Osteocyte (in vitro differentiated cells): Measurements from ENCODE around the gene ECT2. TPM values are rescaled to one million over a fixed set of nuclear protein-coding genes. Genes with fewer than 3 reads are reported as not detected.
"Not testable (repeated sequence)": the region's sequence is repeated elsewhere in the genome, so short reads cannot be mapped to it uniquely, and the experiment has no call there.

ENCODE experiments used
- DNase-seq: peaks from one replicate; pipeline ENCODE4 v3.0.0; 2021; ENCODE audit warnings: mixed read lengths; ENCODE audit not compliant: unreplicated experiment; ENCODE audit errors: extremely low spot score
- H3K27ac Mint-ChIP-seq: one replicate; pipeline ENCODE4 v1.8.0; 2021; ENCODE audit warnings: mild to moderate bottlenecking, mixed read lengths; ENCODE audit not compliant: unreplicated experiment
- H3K27me3 Mint-ChIP-seq: one replicate; pipeline ENCODE4 v1.8.0; 2021; ENCODE audit warnings: mixed read lengths; ENCODE audit not compliant: unreplicated experiment
- H3K36me3 Mint-ChIP-seq: one replicate; pipeline ENCODE4 v1.8.0; 2021; ENCODE audit warnings: mixed read lengths; ENCODE audit not compliant: unreplicated experiment
- H3K4me1 Mint-ChIP-seq: one replicate; pipeline ENCODE4 v1.8.0; 2021; ENCODE audit warnings: mixed read lengths; ENCODE audit not compliant: unreplicated experiment
- H3K4me3 Mint-ChIP-seq: one replicate; pipeline ENCODE4 v1.8.0; 2021; ENCODE audit warnings: mild to moderate bottlenecking, moderate library complexity, mixed read lengths; ENCODE audit not compliant: unreplicated experiment
- H3K9me3 Mint-ChIP-seq: one replicate; pipeline ENCODE4 v1.8.0; 2021; ENCODE audit warnings: mixed read lengths; ENCODE audit not compliant: unreplicated experiment
- total RNA-seq: library from RNA; stranded (reverse); gene quantifications from 2 replicates; pipeline ENCODE4 v1.2.1, GENCODE V29; 2021
- TF ChIP-seq, protein P1 (sequence below): fragments of 200-600 bp; sonication (generic); IDR thresholded peaks from 2 replicates; pipeline ENCODE4 v1.5.0; 2021; ENCODE audit warnings: antibody characterized with exemption, mild to moderate bottlenecking, moderate library complexity

The ECT2 gene
- total RNA-seq, 1 donor from 2014 or later, result 18.9 TPM

DNA sequence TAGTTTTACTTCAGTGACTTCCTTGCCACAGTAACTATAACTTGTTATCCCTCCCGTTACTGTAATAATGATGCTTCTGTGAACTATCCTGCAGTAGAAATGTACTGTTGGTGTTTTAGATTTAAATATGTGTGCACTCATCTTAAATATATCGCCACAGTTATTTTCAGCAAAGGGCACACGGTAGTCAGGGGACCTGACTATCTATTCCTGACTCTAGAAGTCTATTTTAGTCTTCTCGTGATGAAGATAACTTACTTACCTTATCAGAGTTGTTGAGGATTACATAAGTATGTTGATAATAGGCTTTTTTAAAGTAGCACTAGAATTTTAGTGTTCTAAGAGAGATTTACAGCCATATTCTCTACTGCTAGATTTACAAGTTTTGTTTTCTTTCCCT, 65.3 kb downstream of the ECT2 start:
- Mint-ChIP-seq H3K9me3 (no peaks in the 10 kb centered on the region), H3K4me3 (no peak overlapping the region), H3K4me1 (no peaks in the 10 kb centered on the region), H3K36me3 (peaks cover 4% of the 10 kb centered on the region), H3K27me3 (no peaks in the 10 kb centered on the region), H3K27ac (no peak overlapping the region)
- TF ChIP-seq, protein P1, sequence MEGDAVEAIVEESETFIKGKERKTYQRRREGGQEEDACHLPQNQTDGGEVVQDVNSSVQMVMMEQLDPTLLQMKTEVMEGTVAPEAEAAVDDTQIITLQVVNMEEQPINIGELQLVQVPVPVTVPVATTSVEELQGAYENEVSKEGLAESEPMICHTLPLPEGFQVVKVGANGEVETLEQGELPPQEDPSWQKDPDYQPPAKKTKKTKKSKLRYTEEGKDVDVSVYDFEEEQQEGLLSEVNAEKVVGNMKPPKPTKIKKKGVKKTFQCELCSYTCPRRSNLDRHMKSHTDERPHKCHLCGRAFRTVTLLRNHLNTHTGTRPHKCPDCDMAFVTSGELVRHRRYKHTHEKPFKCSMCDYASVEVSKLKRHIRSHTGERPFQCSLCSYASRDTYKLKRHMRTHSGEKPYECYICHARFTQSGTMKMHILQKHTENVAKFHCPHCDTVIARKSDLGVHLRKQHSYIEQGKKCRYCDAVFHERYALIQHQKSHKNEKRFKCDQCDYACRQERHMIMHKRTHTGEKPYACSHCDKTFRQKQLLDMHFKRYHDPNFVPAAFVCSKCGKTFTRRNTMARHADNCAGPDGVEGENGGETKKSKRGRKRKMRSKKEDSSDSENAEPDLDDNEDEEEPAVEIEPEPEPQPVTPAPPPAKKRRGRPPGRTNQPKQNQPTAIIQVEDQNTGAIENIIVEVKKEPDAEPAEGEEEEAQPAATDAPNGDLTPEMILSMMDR, result no peak
- DNase-seq, result no peak

DNA sequence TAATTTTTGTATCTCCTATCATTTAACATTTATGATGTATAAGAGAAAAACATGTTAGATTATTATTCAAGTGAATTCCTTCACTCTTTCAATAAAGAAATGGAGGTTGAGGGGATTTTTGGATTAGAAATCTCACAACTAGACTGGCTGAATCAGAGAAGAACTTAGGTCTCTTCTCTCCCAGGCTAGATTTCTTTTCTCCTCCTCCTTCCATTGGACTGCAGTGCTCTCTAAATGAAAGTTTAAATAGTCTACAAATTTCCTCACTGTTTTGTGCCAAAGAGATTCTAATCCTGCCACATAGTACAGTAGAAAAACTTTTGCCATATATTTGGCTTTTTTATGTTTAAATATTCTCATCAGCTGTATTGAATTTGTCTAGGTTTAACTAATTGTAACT, 65.8 kb downstream of the ECT2 start:
- TF ChIP-seq, protein P1, result no peak
- Mint-ChIP-seq H3K27me3 (no peaks in the 10 kb centered on the region), H3K27ac (no peak overlapping the region), H3K36me3 (peaks cover 4% of the 10 kb centered on the region), H3K4me1 (no peaks in the 10 kb centered on the region), H3K9me3 (no peaks in the 10 kb centered on the region), H3K4me3 (no peak overlapping the region)
- DNase-seq, result no peak

DNA sequence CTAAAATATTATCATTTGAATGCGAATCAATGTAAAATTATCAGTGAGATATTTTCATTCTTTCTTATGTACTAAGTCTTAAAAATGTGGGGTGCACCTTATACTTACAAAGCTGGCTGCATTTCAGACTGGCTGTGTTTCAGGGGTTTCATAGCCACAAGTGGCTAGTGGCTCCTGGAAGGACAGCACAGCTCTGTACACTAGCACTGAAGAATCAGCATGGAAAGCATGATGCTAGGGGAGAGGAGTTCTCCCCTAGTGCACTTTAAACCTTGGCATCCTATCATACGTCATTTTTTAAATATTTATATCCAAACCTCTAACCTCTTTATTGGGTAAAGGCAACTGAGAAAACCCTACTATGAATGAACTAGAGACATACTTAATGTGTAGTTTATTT, 66.4 kb downstream of the ECT2 start:
- H3K36me3 Mint-ChIP-seq, result peaks cover 8% of the 10 kb centered on the region
- no peak overlapping the region for H3K4me3 Mint-ChIP-seq
- H3K27me3 Mint-ChIP-seq, result no peaks in the 10 kb centered on the region
- TF ChIP-seq, protein P1, result no peak
- no peak for DNase-seq
- H3K9me3 Mint-ChIP-seq, result no peaks in the 10 kb centered on the region
- no peak overlapping the region for H3K27ac Mint-ChIP-seq
- H3K4me1 Mint-ChIP-seq, result no peaks in the 10 kb centered on the region

DNA sequence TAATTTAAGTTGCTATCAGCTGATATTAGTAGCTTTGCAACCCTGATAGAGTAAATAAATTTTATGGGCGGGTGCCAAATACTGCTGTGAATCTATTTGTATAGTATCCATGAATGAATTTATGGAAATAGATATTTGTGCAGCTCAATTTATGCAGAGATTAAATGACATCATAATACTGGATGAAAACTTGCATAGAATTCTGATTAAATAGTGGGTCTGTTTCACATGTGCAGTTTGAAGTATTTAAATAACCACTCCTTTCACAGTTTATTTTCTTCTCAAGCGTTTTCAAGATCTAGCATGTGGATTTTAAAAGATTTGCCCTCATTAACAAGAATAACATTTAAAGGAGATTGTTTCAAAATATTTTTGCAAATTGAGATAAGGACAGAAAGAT, 70.0 kb downstream of the ECT2 start:
- peaks cover 2% of the 10 kb centered on the region for H3K4me1 Mint-ChIP-seq
- H3K9me3 Mint-ChIP-seq, result peaks cover 13% of the 10 kb centered on the region
- peaks cover 22% of the 10 kb centered on the region for H3K36me3 Mint-ChIP-seq
- H3K4me3 Mint-ChIP-seq, result no peak overlapping the region
- no peak for DNase-seq
- TF ChIP-seq, protein P1, result no peak
- H3K27ac Mint-ChIP-seq, result no peak overlapping the region
- no peaks in the 10 kb centered on the region for H3K27me3 Mint-ChIP-seq

DNA sequence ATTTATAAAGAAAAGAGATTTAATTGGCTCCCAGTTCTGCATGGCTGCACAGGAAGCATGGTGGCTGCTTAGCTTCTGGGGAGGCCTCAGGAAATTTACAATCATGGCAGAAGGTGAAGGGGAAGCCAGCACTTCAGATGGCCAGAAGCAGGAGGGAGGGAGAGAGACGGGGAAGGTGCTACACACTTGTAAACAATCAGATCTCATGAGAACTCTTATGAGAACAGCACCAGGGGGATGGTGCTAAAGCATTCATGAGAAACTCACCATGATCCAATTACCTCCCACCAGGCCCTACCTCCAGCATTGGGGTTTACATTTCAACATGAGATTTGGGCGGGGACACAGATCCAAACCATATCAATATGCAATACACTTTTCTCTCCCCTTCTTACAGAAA, 73.7 kb downstream of the ECT2 start:
- H3K4me3 Mint-ChIP-seq, result no peak overlapping the region
- DNase-seq, result no peak
- no peak overlapping the region for H3K27ac Mint-ChIP-seq
- peaks cover 25% of the 10 kb centered on the region for H3K9me3 Mint-ChIP-seq
- peaks cover 22% of the 10 kb centered on the region for H3K36me3 Mint-ChIP-seq
- no peaks in the 10 kb centered on the region for H3K27me3 Mint-ChIP-seq
- peaks cover 2% of the 10 kb centered on the region for H3K4me1 Mint-ChIP-seq
- TF ChIP-seq, protein P1, result no peak

DNA sequence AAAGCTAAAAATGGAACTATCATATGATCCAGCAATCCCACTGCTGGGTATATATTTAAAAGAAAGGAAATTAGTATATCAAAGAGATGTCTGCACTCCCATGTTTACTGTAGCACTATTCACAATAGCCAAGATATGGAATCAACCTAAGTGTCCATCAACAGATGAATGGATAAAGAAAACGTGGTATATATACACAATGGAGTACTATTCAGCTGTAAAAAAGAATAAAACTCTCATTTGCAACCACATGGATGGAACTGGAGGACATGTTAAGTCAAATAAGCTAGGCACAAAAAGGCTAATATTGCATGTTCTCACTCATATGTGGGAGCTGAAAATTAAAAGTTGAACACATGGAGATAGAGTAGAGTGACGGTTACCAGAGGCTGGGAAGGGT, 76.7 kb downstream of the ECT2 start:
- H3K36me3 Mint-ChIP-seq, result peaks cover 12% of the 10 kb centered on the region
- H3K27ac Mint-ChIP-seq, H3K27me3 Mint-ChIP-seq, DNase-seq, H3K4me1 Mint-ChIP-seq, H3K4me3 Mint-ChIP-seq: not testable (repeated sequence)
- H3K9me3 Mint-ChIP-seq, result peaks cover 24% of the 10 kb centered on the region
